Mesothelial cell of epicardium (in vitro differentiated cells): ENCODE measurements around the gene CMTR2. TPM values are rescaled to one million over a fixed set of nuclear protein-coding genes. Genes with fewer than 3 reads are reported as not detected.
A peak's percentile ranks its signal among the peaks of the same experiment; 100 is the strongest.

ENCODE experiments used
- DNase-seq, 2 experiments: peaks; one replicate each; pipeline ENCODE4 v3.0.0; 2021; ENCODE audit warnings: low spot score in 2 of 2; ENCODE audit not compliant: unreplicated experiment in 2 of 2
- H3K27ac Mint-ChIP-seq: 2 replicates; pipeline ENCODE4 v1.8.0; 2021; ENCODE audit warnings: mixed read lengths
- H3K27me3 Mint-ChIP-seq: 2 replicates; pipeline ENCODE4 v1.8.0; 2021; ENCODE audit warnings: low read depth, mixed read lengths
- H3K36me3 Mint-ChIP-seq: 2 replicates; pipeline ENCODE4 v1.8.0; 2021; ENCODE audit warnings: mixed read lengths
- H3K4me1 Mint-ChIP-seq: 2 replicates; pipeline ENCODE4 v1.8.0; 2021; ENCODE audit warnings: mixed read lengths
- H3K4me3 Mint-ChIP-seq: 2 replicates; pipeline ENCODE4 v1.8.0; 2021; ENCODE audit warnings: mild to moderate bottlenecking, moderate library complexity, mixed read lengths
- H3K9me3 Mint-ChIP-seq: 2 replicates; pipeline ENCODE4 v1.8.0; 2021; ENCODE audit warnings: mixed read lengths
- CTCF ChIP-seq: fragments of 200-600 bp; sonication (generic); IDR thresholded peaks from one replicate; pipeline ENCODE4 v1.5.0; 2021; ENCODE audit warnings: antibody characterized with exemption; ENCODE audit not compliant: unreplicated experiment
- total RNA-seq: library from RNA; stranded (reverse); gene quantifications from 3 replicates; pipeline ENCODE4 v1.2.1, GENCODE V29; 2021

Gene CMTR2
- total RNA-seq, 1 donor from 2014 or later: 28.7 TPM

GRCh38 chr16:71288570-71288889 is 672 bp downstream of the CMTR2 start:
- Mint-ChIP-seq H3K4me3 (peak overlapping the region; percentile 74), H3K4me1 (peaks cover 34% of the 10 kb centered on the region), H3K36me3 (peaks cover 28% of the 10 kb centered on the region), H3K9me3 (no peaks in the 10 kb centered on the region), H3K27me3 (no peaks in the 10 kb centered on the region), H3K27ac (peak overlapping the region; percentile 83)
- no peak for TF ChIP-seq CTCF
- DNase-seq: no peak

GRCh38 chr16:71287911-71288310 is 1.3 kb downstream of the CMTR2 start:
- H3K4me3 Mint-ChIP-seq: peak overlapping the region; percentile 74
- no peaks in the 10 kb centered on the region for H3K27me3 Mint-ChIP-seq
- no peak for TF ChIP-seq CTCF
- H3K4me1 Mint-ChIP-seq: peaks cover 35% of the 10 kb centered on the region
- H3K36me3 Mint-ChIP-seq: peaks cover 34% of the 10 kb centered on the region
- H3K9me3 Mint-ChIP-seq: no peaks in the 10 kb centered on the region
- no peak for DNase-seq
- peak overlapping the region; percentile 83 for H3K27ac Mint-ChIP-seq

- Mint-ChIP-seq H3K4me1 (peaks cover 35% of the 10 kb centered on the region), H3K4me3 (no peak overlapping the region), H3K36me3 (peaks cover 36% of the 10 kb centered on the region), H3K27ac (peak overlapping the region; percentile 83), H3K27me3 (no peaks in the 10 kb centered on the region), H3K9me3 (no peaks in the 10 kb centered on the region)
- no peak for TF ChIP-seq CTCF
- DNase-seq: no peak
Observed at GRCh38 chr16:71287454-71287853, 1.7 kb downstream of the CMTR2 start.

- no peak for TF ChIP-seq CTCF
- peaks cover 28% of the 10 kb centered on the region for H3K4me1 Mint-ChIP-seq
- no peak for DNase-seq
- no peaks in the 10 kb centered on the region for H3K9me3 Mint-ChIP-seq
- H3K27me3 Mint-ChIP-seq: no peaks in the 10 kb centered on the region
- H3K27ac Mint-ChIP-seq: no peak overlapping the region
- H3K4me3 Mint-ChIP-seq: no peak overlapping the region
- H3K36me3 Mint-ChIP-seq: peaks cover 42% of the 10 kb centered on the region
Observed at GRCh38 chr16:71283612-71284011, 5.6 kb downstream of the CMTR2 start.

GRCh38 chr16:71282943-71283342 is 6.3 kb downstream of the CMTR2 start:
- Mint-ChIP-seq H3K4me3 (no peak overlapping the region), H3K27ac (no peak overlapping the region), H3K9me3 (no peaks in the 10 kb centered on the region), H3K36me3 (peaks cover 43% of the 10 kb centered on the region), H3K27me3 (no peaks in the 10 kb centered on the region), H3K4me1 (peaks cover 21% of the 10 kb centered on the region)
- no peak for DNase-seq
- TF ChIP-seq CTCF: no peak

GRCh38 chr16:71276589-71277334 is 12.4 kb downstream of the CMTR2 start:
- H3K4me1 Mint-ChIP-seq: peaks cover 2% of the 10 kb centered on the region
- no peak overlapping the region for H3K4me3 Mint-ChIP-seq

More at GRCh38 chr16:71276589-71277334, 12.4 kb downstream of the CMTR2 start:
- H3K27me3 Mint-ChIP-seq: no peaks in the 10 kb centered on the region
- DNase-seq: no peak
- no peak for TF ChIP-seq CTCF
- H3K27ac Mint-ChIP-seq: no peak overlapping the region
- H3K36me3 Mint-ChIP-seq: peaks cover 7% of the 10 kb centered on the region
- peaks cover 17% of the 10 kb centered on the region for H3K9me3 Mint-ChIP-seq
